Measurements from ENCODE around the gene RAVER2.
A peak's percentile ranks its signal among the peaks of the same experiment; 100 is the strongest.

RAVER2 gene

DNA sequence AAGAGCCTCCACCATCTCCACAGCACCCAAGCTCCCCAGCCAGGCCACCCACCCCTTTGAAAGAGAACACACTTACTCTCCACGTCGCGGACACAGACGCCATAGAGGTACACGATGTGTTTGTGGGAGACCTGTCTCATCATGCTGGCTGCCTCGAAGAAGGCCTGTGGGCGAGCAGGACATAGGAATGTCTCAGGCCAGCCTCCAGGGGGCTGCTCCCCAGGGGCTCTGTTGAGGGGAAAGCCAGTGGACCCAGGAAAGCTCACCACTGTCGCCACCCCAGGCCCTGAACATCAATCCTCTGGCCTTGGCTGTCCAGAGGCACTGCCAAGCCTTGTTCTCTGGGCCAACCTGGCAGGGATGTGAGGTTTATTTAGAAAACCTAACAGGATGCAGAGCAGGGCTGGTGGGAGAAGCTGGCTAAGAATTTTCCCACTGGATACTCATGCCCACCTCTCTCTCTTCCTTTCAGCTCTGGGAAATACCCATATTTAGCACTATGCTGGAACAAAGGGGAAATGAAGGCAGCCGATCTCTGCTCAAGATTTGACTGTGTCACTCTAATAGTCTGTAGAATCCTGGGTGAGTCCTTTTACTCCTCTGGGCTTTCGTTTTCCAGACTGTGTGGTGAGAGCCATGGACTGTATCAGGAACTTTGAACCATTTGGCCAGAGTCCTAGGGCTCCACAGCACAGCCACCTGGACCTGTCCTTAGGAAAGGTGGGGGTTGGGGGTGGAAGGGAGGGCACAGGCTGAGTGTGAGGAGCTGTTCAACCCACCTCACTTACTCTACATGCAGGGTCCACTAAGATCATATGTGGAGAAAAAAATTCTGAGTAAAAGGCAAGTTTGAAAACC lies 101.9 kb downstream of the RAVER2 start:
- DNase-seq (ENCODE audit: low spot score): no peak

GRCh38 chr1:64847666-64848065 lies 102.8 kb downstream of the RAVER2 start:
- DNase-seq (ENCODE audit: low spot score): no peak

DNA sequence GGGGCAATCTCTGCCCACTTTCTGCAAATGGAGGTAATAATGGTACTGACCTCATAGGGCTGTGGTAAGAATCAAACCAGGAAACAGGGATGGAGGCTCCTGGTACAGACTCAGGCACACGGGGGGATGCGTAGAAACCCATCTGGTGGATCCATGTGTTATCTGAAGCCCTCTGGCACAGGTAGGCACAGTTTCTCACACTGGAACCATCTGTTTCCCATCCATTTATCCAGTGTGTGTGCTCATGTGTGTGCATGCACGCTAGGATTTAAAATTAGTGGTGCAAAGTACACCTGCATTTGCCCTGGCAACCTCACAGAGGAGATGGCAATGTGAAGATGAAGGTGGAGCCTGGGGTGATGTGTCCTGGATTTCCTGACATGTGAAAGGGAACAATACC lies 103.3 kb downstream of the RAVER2 start:
- no peak for DNase-seq (ENCODE audit: low spot score)

- no peak for DNase-seq (ENCODE audit: low spot score)
These were observed 103.9 kb downstream of the RAVER2 start for GRCh38 chr1:64848803-64849202.

GRCh38 chr1:64849942-64850341 lies 105.1 kb downstream of the RAVER2 start:
- DNase-seq (ENCODE audit: low spot score): no peak

GRCh38 chr1:64850846-64851245 lies 106.0 kb downstream of the RAVER2 start:
- DNase-seq (ENCODE audit: low spot score): no peak

GRCh38 chr1:64851664-64852063 lies 106.8 kb downstream of the RAVER2 start:
- no peak for DNase-seq (ENCODE audit: low spot score)

DNA sequence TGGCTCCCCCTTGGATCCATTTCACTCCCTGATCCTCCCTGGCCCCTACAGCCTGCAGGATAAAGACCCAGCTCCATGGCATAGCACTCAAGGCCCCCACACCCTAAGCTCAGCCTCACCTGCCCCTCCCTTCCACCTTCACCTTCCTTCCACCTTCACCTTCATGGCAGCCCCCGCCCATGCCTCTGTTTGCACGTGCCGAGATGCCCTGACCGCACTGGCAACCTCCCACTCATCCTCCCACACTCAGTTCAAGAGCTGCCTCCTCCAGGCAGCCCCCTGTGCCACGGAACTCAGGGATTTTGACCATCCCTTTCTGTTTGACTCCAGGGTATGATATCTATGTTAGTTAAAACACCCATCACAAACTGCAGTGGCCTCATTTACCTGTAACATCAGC lies 109.8 kb downstream of the RAVER2 start:
- no peak for DNase-seq (ENCODE audit: low spot score)

DNA sequence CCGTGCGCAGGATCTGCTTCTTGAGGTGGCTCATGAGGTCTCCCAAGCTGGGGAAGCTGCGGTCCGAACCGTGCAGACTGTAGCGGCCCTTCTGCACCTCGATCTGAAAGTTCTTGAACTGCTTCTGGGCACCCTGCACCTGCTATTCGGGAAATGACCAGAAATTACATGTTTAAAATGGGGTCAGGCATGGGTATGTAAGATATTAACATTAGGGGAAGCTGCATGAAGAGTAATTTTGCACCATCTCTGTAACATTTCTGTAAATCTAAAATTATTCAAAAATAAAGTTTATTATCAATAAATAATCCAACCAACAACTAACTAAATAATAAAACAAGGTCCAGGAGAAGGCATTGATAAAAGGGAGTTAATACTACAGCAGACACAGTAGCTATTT lies 110.7 kb downstream of the RAVER2 start:
- no peak for DNase-seq (ENCODE audit: low spot score)

DNA sequence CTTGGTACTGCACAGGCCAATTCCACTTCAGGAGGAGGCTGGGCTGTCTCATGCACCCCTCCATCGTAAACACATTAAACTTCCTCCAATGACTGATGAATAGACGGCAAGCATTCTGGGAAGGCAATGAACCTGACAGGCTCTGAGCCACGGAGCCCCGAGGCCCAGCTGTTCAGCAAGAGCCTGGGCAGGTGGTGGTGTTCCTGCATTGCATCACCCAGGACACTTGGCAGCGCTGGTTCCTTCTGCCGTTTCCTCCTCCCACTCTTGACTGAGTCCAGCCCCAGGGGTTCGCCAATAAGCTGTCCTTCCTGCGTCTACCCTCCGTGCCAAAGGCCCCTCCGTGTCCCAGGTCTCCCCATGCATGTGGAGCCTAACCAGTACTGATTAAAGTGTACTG lies 111.7 kb downstream of the RAVER2 start:
- no peak for DNase-seq (ENCODE audit: low spot score)

GRCh38 chr1:64857347-64857746 lies 112.5 kb downstream of the RAVER2 start:
- DNase-seq (ENCODE audit: low spot score): no peak

- no peak for DNase-seq (ENCODE audit: low spot score)
These were observed 116.7 kb downstream of the RAVER2 start for GRCh38 chr1:64861611-64862010.

- peak; percentile 34 for DNase-seq (ENCODE audit: low spot score)
These were observed 119.4 kb downstream of the RAVER2 start for GRCh38 chr1:64864018-64864940.

DNA sequence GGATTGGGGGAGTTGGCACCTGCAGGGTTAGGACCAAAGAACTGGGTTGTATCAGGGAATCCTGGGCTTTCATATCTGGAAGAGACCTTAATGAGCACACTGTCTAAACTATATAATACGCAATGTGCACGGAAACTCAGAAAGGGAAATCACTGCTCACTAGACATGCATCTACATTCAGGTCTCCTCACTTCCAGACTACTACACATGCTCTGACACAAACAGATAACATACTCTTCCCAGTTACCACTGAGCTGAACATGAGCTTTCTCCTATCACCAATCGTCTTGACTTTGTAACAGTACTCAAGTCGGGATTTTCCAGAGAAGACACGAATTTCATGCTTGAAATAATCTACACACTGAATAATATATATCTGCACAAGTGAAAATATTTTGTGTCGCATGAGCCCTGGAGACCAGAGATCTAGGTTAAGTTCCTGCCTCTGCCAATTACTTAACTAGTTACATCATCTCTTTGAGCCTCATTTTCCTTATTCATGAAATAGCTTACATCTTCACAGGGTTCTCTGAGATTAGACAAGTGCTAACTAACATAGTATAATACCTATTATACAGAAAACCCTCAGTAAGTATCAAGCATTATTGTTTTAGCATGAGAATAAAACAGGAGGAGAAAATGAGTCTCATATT lies 120.4 kb downstream of the RAVER2 start:
- no peak for DNase-seq (ENCODE audit: low spot score)

DNA sequence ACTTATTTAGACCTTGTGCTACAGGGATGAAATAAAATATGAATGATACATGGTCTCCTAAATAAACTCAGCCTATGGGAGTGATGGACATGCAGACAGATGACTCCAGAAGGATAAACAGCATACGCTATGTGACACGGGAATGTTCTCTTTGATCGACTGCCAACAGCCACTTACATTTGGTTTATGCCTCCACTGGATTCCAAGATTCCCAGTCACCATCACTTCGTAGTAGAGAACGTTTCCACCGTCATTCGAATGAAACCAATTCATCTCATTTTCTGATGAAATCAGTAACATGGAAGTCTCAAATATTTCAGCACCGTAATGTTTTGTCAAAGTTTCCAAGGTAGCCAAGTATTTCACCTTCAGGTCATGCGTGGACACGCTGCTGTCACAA lies 121.8 kb downstream of the RAVER2 start:
- DNase-seq (ENCODE audit: low spot score): no peak

DNA sequence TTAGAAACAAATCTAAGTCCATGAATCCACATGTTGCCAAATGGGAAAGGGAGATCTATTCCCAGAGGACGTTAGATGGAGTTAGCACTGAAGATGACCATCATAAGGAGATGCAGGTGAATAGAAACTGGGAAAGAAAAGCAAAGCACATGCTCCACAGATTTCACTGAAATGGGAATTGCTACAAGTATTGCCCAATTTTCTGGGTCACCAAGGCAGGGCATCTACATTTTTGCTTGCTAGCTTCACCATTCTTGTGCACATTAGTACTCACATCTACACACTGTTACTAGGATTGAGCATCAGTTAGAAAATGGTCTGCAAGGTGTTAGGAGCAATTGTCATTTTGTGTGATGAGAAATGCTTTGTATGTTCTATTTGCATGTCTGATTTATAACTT lies 122.4 kb downstream of the RAVER2 start:
- no peak for DNase-seq (ENCODE audit: low spot score)

GRCh38 chr1:64871256-64871655 lies 126.4 kb downstream of the RAVER2 start:
- DNase-seq (ENCODE audit: low spot score): no peak

- no peak for DNase-seq (ENCODE audit: low spot score)
These were observed 127.2 kb downstream of the RAVER2 start for GRCh38 chr1:64872067-64872466.

DNA sequence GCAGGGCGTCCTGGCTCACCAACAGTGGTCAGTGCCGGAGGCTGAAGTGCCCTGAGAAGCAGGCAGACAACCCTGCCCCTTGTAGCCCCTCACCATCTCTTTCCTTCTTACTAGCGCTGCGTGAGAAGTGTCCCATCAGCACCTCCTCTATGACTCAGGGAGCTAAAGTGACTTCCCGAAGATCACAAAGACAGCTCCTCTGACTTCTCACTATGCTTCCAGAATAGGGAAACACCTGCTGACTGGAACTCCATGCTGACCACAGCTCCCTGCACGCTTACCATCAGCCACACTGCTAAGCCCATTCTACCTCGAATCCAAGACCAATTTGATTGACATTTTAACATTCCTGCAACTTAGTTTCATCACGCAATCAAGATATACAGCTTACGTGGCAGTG lies 128.7 kb downstream of the RAVER2 start:
- no peak for DNase-seq (ENCODE audit: low spot score)

DNA sequence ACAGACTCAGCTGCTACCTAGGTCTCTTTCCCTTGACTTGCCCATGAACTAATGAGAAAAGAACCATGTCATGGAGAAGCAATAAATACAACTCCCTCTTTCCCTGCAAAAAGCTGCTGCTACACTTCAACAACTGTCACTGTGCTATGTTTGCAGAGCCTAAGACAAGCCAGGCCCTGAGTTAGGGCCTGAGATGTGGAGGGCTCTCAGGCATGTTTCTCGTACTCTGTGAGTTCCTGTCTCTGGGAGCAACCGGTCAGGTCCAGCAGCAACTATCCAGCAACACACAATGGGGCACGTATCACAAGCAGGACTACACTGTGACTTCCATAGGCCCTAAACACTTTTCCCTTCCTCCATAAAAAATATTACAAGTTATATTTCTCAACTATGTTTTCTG lies 129.8 kb downstream of the RAVER2 start:
- no peak for DNase-seq (ENCODE audit: low spot score)

GRCh38 chr1:64875101-64875500 lies 130.2 kb downstream of the RAVER2 start:
- DNase-seq (ENCODE audit: low spot score): no peak

DNA sequence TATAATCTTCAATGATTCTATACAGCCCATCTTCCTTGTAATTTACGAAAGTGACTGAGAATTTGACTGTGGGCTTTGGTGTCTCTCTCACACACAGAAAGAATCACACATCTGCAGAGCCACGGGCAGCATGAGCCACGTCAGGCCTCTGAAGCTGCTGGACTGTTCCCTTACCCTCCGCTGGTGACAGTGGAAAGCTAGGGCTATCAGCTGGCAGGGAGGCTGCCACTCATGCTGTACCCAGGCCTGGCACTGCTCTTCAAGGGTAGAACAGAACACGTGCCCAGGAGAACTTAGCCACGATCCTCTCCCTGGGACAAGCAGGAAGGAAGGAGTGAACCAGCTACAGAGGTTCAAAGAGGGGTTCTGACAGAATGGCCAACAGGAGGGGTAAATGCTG lies 130.7 kb downstream of the RAVER2 start:
- DNase-seq (ENCODE audit: low spot score): no peak

DNA sequence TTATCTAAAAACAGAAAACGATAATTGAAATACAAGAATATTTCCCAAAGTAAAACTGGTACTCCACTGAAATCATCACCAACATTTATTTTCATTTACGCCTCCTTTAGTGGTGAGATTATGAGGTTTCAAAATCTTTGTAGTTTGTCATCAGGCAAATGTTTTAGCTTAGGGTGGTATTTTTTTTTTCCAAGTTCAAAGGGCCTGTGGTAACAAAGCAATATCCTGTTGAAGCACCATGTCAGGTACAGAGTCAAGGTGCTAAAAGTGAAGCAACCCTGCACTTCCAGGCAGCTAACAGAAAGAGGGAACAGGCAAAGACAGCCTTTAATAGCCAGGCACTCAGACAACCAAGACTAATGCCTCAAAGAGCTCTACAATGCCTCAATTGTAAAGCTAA lies 132.3 kb downstream of the RAVER2 start:
- no peak for DNase-seq (ENCODE audit: low spot score)

Data from putamen (tissue), 1 donor.